GM23338 (cell line): ENCODE results near the gene GABBR1. TPM values are rescaled to one million over a fixed set of nuclear protein-coding genes. Genes with fewer than 3 reads are reported as not detected.
A peak's percentile ranks its signal among the peaks of the same experiment; 100 is the strongest.

ENCODE experiments used
- ATAC-seq: fragments of 200-7000 bp; cut with Tn5 transposase; 3 replicates; pipeline ENCODE4 v1.9.1; 2020
- DNase-seq: peaks from one replicate; pipeline ENCODE4 v3.0.0-alpha.2; 2015; ENCODE audit warnings: low spot score
- H2AFZ ChIP-seq: fragments of 200-600 bp; sonication (generic); 2 replicates; pipeline ENCODE4 v1.8.0; 2016; ENCODE audit warnings: antibody characterized with exemption, mild to moderate bottlenecking, moderate library complexity
- H3F3A ChIP-seq: fragments of 200-600 bp; sonication (generic); replicated peaks from 2 replicates; pipeline ENCODE4 v1.8.0; 2017; ENCODE audit warnings: antibody characterized with exemption, mixed run types, low read depth
- H3K27ac ChIP-seq: fragments of 200-600 bp; sonication (generic); 2 replicates; pipeline ENCODE4 v1.6.1; 2016; ENCODE audit warnings: low read depth
- H3K27me3 ChIP-seq: fragments of 200-600 bp; sonication (generic); 2 replicates; pipeline ENCODE4 v1.8.0; 2016; ENCODE audit warnings: mild to moderate bottlenecking, mixed run types, moderate library complexity; ENCODE audit not compliant: insufficient read depth
- H3K36me3 ChIP-seq: fragments of 200-600 bp; sonication (generic); 2 replicates; pipeline ENCODE4 v1.8.0; 2016; ENCODE audit warnings: mild to moderate bottlenecking; ENCODE audit not compliant: insufficient read depth
- H3K4me1 ChIP-seq: fragments of 200-600 bp; sonication (generic); 2 replicates; pipeline ENCODE4 v1.8.0; 2016; ENCODE audit warnings: mild to moderate bottlenecking, moderate library complexity; ENCODE audit not compliant: insufficient read depth
- H3K4me2 ChIP-seq: fragments of 200-600 bp; sonication (generic); 2 replicates; pipeline ENCODE4 v1.7.1; 2017; ENCODE audit warnings: mixed run types
- H3K4me3 ChIP-seq: fragments of 200-600 bp; sonication (generic); 2 replicates; pipeline ENCODE4 v1.6.1; 2016; ENCODE audit warnings: mixed run types
- H3K79me2 ChIP-seq: fragments of 200-600 bp; sonication (generic); replicated peaks from 2 replicates; pipeline ENCODE4 v1.8.0; 2017; ENCODE audit warnings: mild to moderate bottlenecking; ENCODE audit not compliant: insufficient read depth
- H3K9me2 ChIP-seq: fragments of 200-600 bp; sonication (generic); 2 replicates; pipeline ENCODE4 v1.8.0; 2017; ENCODE audit not compliant: insufficient read depth
- H4K20me1 ChIP-seq: fragments of 200-600 bp; sonication (generic); replicated peaks from 2 replicates; pipeline ENCODE4 v1.8.0; 2017; ENCODE audit warnings: mild to moderate bottlenecking; ENCODE audit not compliant: insufficient read depth
- H3K27ac Mint-ChIP-seq: 2 replicates; pipeline ENCODE4 v1.8.0; 2020; ENCODE audit warnings: inconsistent platforms, mild to moderate bottlenecking, moderate library complexity, mixed read lengths
- H3K27me3 Mint-ChIP-seq: 3 replicates; pipeline ENCODE4 v1.8.0; 2022; ENCODE audit warnings: low read depth, mild to moderate bottlenecking, moderate library complexity, mixed read lengths, inconsistent platforms; ENCODE audit not compliant: insufficient read depth, poor library complexity
- H3K36me3 Mint-ChIP-seq: 3 replicates; pipeline ENCODE4 v1.8.0; 2021; ENCODE audit warnings: low read depth, mild to moderate bottlenecking, inconsistent platforms, moderate library complexity, mixed read lengths
- H3K4me1 Mint-ChIP-seq: 3 replicates; pipeline ENCODE4 v1.8.0; 2020; ENCODE audit warnings: mild to moderate bottlenecking, inconsistent platforms, mixed read lengths
- H3K4me3 Mint-ChIP-seq: 3 replicates; pipeline ENCODE4 v1.8.0; 2021; ENCODE audit warnings: moderate library complexity, mild to moderate bottlenecking, inconsistent platforms, mixed read lengths
- H3K9me3 Mint-ChIP-seq: 3 replicates; pipeline ENCODE4 v1.8.0; 2020; ENCODE audit warnings: moderate library complexity, mild to moderate bottlenecking, inconsistent platforms, mixed read lengths
- CREB1 ChIP-seq: fragments of 250-450 bp; sonication (Bioruptor Pico); IDR thresholded peaks from 2 replicates; pipeline ENCODE4 v1.5.0; 2020; ENCODE audit warnings: low read depth, mild to moderate bottlenecking, moderate library complexity
- CTCF ChIP-seq, 2 experiments: fragments of 200-600 bp in 1 of 2; sonication (generic) in 1 of 2; conservative IDR thresholded peaks; 2 replicates each; pipeline versions ENCODE4 v1.5.1 to v1.6.1; 2016 to 2017; ENCODE audit warnings: antibody characterized with exemption in 2 of 2, low read depth in 2 of 2, mild to moderate bottlenecking in 2 of 2, moderate library complexity in 1 of 2
- ETS1 ChIP-seq: IDR thresholded peaks from 2 replicates; pipeline ENCODE4 v1.6.1; 2016; ENCODE audit warnings: antibody characterized with exemption
- EZH2 ChIP-seq: fragments of 200-600 bp; sonication (generic); IDR thresholded peaks from one replicate; pipeline ENCODE4 v1.8.0; 2017; ENCODE audit warnings: antibody characterized with exemption, mild to moderate bottlenecking, low read depth; ENCODE audit not compliant: unreplicated experiment
- EZH2phosphoT487 ChIP-seq: fragments of 200-600 bp; sonication (generic); IDR thresholded peaks from one replicate; pipeline ENCODE4 v1.8.1; 2018; ENCODE audit warnings: antibody characterized with exemption; ENCODE audit not compliant: unreplicated experiment
- JUNB ChIP-seq: IDR thresholded peaks from one replicate; pipeline ENCODE4 v1.6.1; 2016; ENCODE audit warnings: antibody characterized with exemption; ENCODE audit not compliant: unreplicated experiment
- NANOG ChIP-seq: IDR thresholded peaks from 2 replicates; pipeline ENCODE4 v1.6.1; 2016; ENCODE audit warnings: antibody characterized with exemption, borderline replicate concordance
- POLR2AphosphoS5 ChIP-seq: IDR thresholded peaks from 2 replicates; pipeline ENCODE4 v1.6.1; 2016; ENCODE audit warnings: antibody characterized with exemption, low read depth
- STAT1 ChIP-seq: IDR thresholded peaks from one replicate; pipeline ENCODE4 v1.6.1; 2016; ENCODE audit warnings: antibody characterized with exemption; ENCODE audit not compliant: unreplicated experiment
- ZNF114 ChIP-seq: fragments of 250-450 bp; sonication (Bioruptor Pico); IDR thresholded peaks from 2 replicates; pipeline ENCODE4 v1.5.0; 2020; ENCODE audit warnings: mild to moderate bottlenecking, moderate library complexity
- ZNF331 ChIP-seq: fragments of 250-450 bp; sonication (Bioruptor Pico); IDR thresholded peaks from 2 replicates; pipeline ENCODE4 v1.5.0; 2020; ENCODE audit warnings: low read depth, mild to moderate bottlenecking, moderate library complexity
- ZNF462 ChIP-seq: fragments of 250-450 bp; sonication (Bioruptor Pico); IDR thresholded peaks from 2 replicates; pipeline ENCODE4 v1.5.0; 2020; ENCODE audit warnings: mild to moderate bottlenecking, moderate library complexity
- polyA plus RNA-seq: library from polyadenylated mRNA; unstranded; fragments of >200 nt; fragmentation: Nextera tagmentation; extraction: Ambion mirVana; gene quantifications from 2 replicates; pipeline ENCODE4 v1.2.1, GENCODE V29; 2016
- total RNA-seq: library from RNA; depleted of rRNA; stranded (reverse); fragments of >200 nt; shearing (Covaris generic); gene quantifications from 2 replicates; pipeline ENCODE4 v1.2.3, GENCODE V29; 2014

The GABBR1 gene
- total and polyA plus RNA-seq, 2 experiments from 2014 or later, result 42.8 to 78.9 TPM

GRCh38 chr6:29596381-29596900 is 36.5 kb downstream of the GABBR1 start:
- Mint-ChIP-seq H3K36me3 (peaks cover 19% of the 10 kb centered on the region), H3K9me3 (peaks cover 3% of the 10 kb centered on the region; the same call in 1 of the 3 replicates), H3K4me3 (no peak overlapping the region; the same call in 2 of the 3 replicates), H3K27ac (peak overlapping the region; percentile 87; the same call in 1 of the 2 replicates), H3K27me3 (peaks cover 11% of the 10 kb centered on the region), H3K4me1 (peaks cover 34% of the 10 kb centered on the region)
- Histone ChIP-seq H3K4me1 (peaks cover 41% of the 10 kb centered on the region), H3K4me2 (no peak overlapping the region), H4K20me1 (peaks cover 2% of the 10 kb centered on the region; the same call in 1 of the 2 replicates), H3K79me2 (no peaks in the 10 kb centered on the region), H3F3A (peaks cover 13% of the 10 kb centered on the region), H3K27ac (peak overlapping the region; percentile 12; the same call in 1 of the 2 replicates), H2AFZ (no peak overlapping the region), H3K9me2 (no peaks in the 10 kb centered on the region; the same call in 1 of the 2 replicates), H3K27me3 (no peaks in the 10 kb centered on the region), H3K36me3 (peaks cover 12% of the 10 kb centered on the region), H3K4me3 (no peak overlapping the region)
- ATAC-seq (peak; percentile 13; the same call in 2 of the 3 replicates), DNase-seq (peak; percentile 57)
- TF ChIP-seq CREB1 (CRISPR knock-in tag) (no peak), POLR2AphosphoS5 (peak; percentile 40; the same call in 1 of the 2 replicates)

GRCh38 chr6:29593199-29593855 is 39.7 kb downstream of the GABBR1 start:
- DNase-seq (no peak), ATAC-seq (no peak)
- Histone ChIP-seq H3K27ac (no peak overlapping the region), H3F3A (no peaks in the 10 kb centered on the region; the same call in 1 of the 2 replicates), H3K4me3 (no peak overlapping the region), H3K79me2 (no peaks in the 10 kb centered on the region), H2AFZ (no peak overlapping the region), H3K4me1 (peaks cover 41% of the 10 kb centered on the region), H4K20me1 (no peaks in the 10 kb centered on the region), H3K27me3 (no peaks in the 10 kb centered on the region), H3K9me2 (no peaks in the 10 kb centered on the region; the same call in 1 of the 2 replicates), H3K36me3 (no peaks in the 10 kb centered on the region), H3K4me2 (no peak overlapping the region)
- H3K4me1 Mint-ChIP-seq, result peaks cover 29% of the 10 kb centered on the region
- H3K36me3 Mint-ChIP-seq, result peaks cover 5% of the 10 kb centered on the region; the same call in 2 of the 3 replicates
- peaks cover 6% of the 10 kb centered on the region for H3K27me3 Mint-ChIP-seq
- no peak overlapping the region for H3K27ac Mint-ChIP-seq
- H3K4me3 Mint-ChIP-seq, result no peak overlapping the region
- H3K9me3 Mint-ChIP-seq, result peaks cover 3% of the 10 kb centered on the region; the same call in 1 of the 3 replicates
- TF ChIP-seq EZH2 (no peak), ZNF114 (CRISPR knock-in tag) (no peak), NANOG (no peak), ETS1 (no peak), STAT1 (no peak), JUNB (no peak), POLR2AphosphoS5 (no peak), EZH2phosphoT487 (no peak), ZNF331 (no peak), ZNF462 (CRISPR knock-in tag) (no peak), CREB1 (CRISPR knock-in tag) (no peak), CTCF (conservative IDR thresholded peaks at IDR 0.05; ENCODE audit: low read depth in 2 of 2) (no peak)
